Measurements from ENCODE around the gene ERN2. TPM values are rescaled to one million over a fixed set of nuclear protein-coding genes. Genes with fewer than 3 reads are reported as not detected.
"Not testable (repeated sequence)": the region's sequence is repeated elsewhere in the genome, so short reads cannot be mapped to it uniquely, and the experiment has no call there.

The ERN2 gene
- not detected for total RNA-seq

DNA sequence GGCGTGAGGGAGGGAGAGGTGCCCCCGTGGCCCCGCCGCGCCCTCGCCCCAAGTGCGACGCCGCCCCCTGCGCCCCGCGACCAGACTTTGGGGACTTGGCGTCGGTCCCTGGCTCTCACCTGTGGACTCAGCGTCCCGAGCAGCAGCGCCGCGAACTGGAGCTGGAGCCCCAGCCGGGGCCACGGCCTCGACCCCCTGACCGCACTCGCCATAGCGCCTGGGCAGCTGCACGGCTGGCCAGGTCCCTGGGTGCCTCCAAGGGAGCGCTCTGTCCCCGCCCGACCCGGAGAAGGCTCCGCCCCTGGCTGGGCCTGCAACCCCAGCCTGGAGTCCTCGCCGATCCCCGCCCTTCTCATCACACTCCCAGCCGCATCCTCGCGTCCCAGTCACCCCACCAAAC is at the start of gene ERN2:
Gene ERN2, minus strand, starts transcription at position 247 of the 400 bp plus-strand sequence. Its CDS starts 35 bp downstream, at position 212.
- intact Hi-C loops (cut with micrococcal nuclease), result no loop called here
- Mint-ChIP-seq H3K9me3 (peaks cover 15% of the 10 kb centered on the region), H3K4me3 (no peak within 1 kb of the TSS), H3K36me3 (ENCODE audit: low read depth) (no peaks in the 10 kb centered on the region), H3K27ac (no peak within 1 kb of the TSS), H3K27me3 (ENCODE audit: low read depth) (peaks cover 52% of the 10 kb centered on the region), H3K4me1 (ENCODE audit: low read depth) (no peaks in the 10 kb centered on the region)
- DNase-seq, result no peak
- CTCF ChIA-PET, result no interaction called here

- Mint-ChIP-seq H3K9me3 (no peaks in the 10 kb centered on the region), H3K36me3 (ENCODE audit: low read depth) (no peaks in the 10 kb centered on the region), H3K4me1 (ENCODE audit: low read depth) (peaks cover 4% of the 10 kb centered on the region), H3K27me3 (ENCODE audit: low read depth) (peaks cover 45% of the 10 kb centered on the region), H3K27ac (no peak overlapping the region), H3K4me3 (no peak overlapping the region)
- intact Hi-C loops (cut with micrococcal nuclease), result no loop called here
- no peak for DNase-seq
- CTCF ChIA-PET, result interaction anchor here (0.6 kb wide), 1 partner anchor 426 kb away, joined by 3 read pairs; no protein-coding TSS in a partner anchor
Observed at GRCh38 chr16:23757937-23758619, 45.1 kb upstream of the ERN2 start.

DNA sequence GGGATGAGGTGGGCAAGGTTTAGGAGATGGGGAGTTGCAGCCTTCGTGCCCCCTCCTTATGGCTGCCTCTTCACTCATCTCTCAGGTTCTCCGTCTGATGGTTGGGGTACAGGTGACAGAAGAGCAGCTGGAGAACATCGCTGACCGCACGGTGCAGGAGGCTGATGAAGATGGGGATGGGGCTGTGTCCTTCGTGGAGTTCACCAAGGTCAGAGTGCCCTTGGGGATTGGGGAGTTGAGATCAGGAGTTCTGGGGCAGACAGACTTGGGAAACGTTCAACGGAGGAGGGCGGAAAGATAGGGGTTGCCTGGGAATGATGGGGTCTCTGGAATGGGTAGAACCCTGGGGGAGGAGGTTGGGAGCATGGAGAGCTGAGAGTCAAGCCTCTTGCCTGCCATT is 44.1 kb upstream of the ERN2 start:
- intact Hi-C loops (cut with micrococcal nuclease), result no loop called here
- no peak overlapping the region for H3K27ac Mint-ChIP-seq
- H3K36me3 Mint-ChIP-seq (ENCODE audit: low read depth), result no peaks in the 10 kb centered on the region
- H3K9me3 Mint-ChIP-seq, result no peaks in the 10 kb centered on the region
- H3K4me1 Mint-ChIP-seq (ENCODE audit: low read depth), result peaks cover 4% of the 10 kb centered on the region
- H3K27me3 Mint-ChIP-seq (ENCODE audit: low read depth), result peaks cover 52% of the 10 kb centered on the region
- CTCF ChIA-PET, result interaction anchor here (0.6 kb wide), 1 partner anchor 432 kb away, joined by 3 read pairs; no protein-coding TSS in a partner anchor
- no peak for DNase-seq
- no peak overlapping the region for H3K4me3 Mint-ChIP-seq

DNA sequence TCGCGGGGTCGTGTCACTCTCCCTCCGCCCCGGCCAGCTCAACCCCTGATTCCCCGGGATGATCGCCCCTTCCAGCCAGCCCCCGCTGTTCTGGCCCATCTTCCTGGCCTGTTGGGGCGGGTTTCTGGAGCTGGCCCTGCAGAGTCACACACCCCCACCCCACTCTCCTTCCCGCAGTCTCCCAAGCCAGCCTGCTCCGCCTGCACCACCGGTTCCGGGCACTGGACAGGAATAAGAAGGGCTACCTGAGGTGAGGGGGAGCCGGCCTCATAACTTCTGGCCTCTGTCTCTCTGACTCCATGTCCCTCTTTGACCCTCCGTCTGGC is 42.4 kb upstream of the ERN2 start:
- intact Hi-C loops (cut with micrococcal nuclease), result no loop called here
- Mint-ChIP-seq H3K9me3 (no peaks in the 10 kb centered on the region), H3K27ac (no peak overlapping the region), H3K4me3 (no peak overlapping the region), H3K36me3 (ENCODE audit: low read depth) (no peaks in the 10 kb centered on the region), H3K27me3 (ENCODE audit: low read depth) (peaks cover 52% of the 10 kb centered on the region), H3K4me1 (ENCODE audit: low read depth) (peaks cover 4% of the 10 kb centered on the region)
- DNase-seq, result no peak
- CTCF ChIA-PET, result no interaction called here

DNA sequence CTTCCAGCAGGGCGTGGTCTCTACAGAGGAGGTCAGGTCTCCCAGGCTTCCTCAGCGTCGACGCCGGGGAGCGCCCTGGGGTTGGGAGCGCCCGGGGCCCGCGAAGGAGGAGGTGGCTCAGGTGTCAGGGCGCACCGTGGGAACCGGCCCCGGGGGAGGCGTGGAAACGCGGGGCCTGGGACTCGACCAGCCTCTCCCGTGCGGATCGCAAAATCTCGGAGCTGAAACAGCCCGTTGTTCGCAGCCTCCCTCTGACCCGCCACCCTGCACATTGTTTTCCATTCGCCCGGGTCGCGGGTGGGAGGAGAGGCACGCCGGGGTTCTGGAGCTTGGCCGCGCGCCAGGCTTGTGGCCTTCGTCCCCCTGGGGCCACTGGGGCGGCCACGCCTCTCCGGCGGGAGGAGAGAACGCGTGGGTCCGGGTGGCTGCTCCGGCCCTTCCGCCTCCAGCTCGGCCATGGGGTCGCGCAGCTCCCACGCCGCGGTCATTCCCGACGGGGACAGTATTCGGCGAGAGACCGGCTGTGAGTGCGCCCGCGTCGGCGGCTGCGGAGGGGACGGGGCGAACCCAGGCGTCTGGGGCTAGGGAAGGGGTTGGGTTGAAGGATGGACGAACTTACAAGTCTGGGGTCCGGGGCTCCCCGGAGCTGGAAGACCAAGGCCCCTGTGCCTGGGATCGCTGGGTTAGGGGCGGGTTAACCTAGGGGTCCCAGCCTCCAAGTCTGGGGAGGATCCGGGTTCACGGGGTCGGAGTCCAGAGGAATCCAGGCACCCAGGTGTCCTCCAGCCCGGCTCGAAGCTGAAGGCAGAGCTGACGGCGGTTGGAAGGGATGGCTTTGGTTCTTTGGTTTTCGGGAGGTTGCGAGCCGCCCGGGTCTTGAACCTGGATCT is 41.8 kb upstream of the ERN2 start, which contains the start of gene CHP2:
Gene CHP2, plus strand, starts transcription at position 433 of the 890 bp plus-strand sequence. Its CDS starts 24 bp downstream, at position 457.
- Mint-ChIP-seq H3K9me3 (no peaks in the 10 kb centered on the region), H3K4me1 (ENCODE audit: low read depth) (peaks cover 4% of the 10 kb centered on the region), H3K27me3 (ENCODE audit: low read depth) (peaks cover 52% of the 10 kb centered on the region), H3K36me3 (ENCODE audit: low read depth) (no peaks in the 10 kb centered on the region), H3K27ac (no peak within 1 kb of the TSS), H3K4me3 (no peak within 1 kb of the TSS)
- DNase-seq, result no peak
- CTCF ChIA-PET, result no interaction called here
- intact Hi-C loops (cut with micrococcal nuclease), result no loop called here

DNA sequence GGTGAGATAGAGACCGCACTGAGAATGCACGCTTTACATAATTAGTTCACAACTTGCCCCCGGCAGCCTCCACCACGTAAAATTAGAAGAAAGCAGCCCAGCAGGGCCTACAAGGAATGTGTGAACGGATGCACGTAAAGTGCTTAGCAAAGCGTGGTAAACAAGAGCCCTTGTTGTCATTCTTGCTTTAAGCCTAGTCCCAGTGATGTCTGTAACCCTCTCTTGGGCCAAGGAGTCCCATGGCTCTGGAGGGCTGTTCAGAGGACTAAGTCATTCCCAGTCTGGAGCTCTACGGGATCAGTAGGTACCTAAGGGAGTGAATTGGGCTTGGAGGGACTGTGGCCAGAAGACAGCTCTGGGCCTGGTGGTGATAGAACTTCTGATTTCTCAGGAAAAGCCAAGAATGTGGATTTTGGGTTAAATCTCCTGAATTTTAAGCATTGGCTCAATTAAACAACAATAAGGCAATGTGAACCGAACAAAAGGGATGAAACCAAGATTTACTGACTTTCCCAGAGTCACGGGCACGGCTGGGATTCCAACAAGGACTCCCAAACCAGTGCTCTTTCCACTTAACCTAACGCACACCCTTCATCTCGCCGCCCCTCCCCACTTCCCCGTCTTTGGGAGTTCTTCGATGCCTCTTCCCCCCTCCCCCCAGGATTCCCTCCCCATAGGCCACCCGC is 41.0 kb upstream of the ERN2 start:
- Mint-ChIP-seq H3K9me3 (no peaks in the 10 kb centered on the region), H3K27me3 (ENCODE audit: low read depth) (peaks cover 51% of the 10 kb centered on the region), H3K4me1 (ENCODE audit: low read depth) (peaks cover 4% of the 10 kb centered on the region), H3K27ac (no peak overlapping the region), H3K4me3 (no peak overlapping the region), H3K36me3 (ENCODE audit: low read depth) (no peaks in the 10 kb centered on the region)
- intact Hi-C loops (cut with micrococcal nuclease), result no loop called here
- CTCF ChIA-PET, result no interaction called here
- no peak for DNase-seq

- H3K4me3 Mint-ChIP-seq; intact Hi-C loops (cut with micrococcal nuclease); H3K27ac Mint-ChIP-seq; H3K9me3 Mint-ChIP-seq; H3K4me1 Mint-ChIP-seq (ENCODE audit: low read depth); H3K36me3 Mint-ChIP-seq (ENCODE audit: low read depth); DNase-seq; CTCF ChIA-PET: not testable (repeated sequence)
- H3K27me3 Mint-ChIP-seq (ENCODE audit: low read depth), result peaks cover 29% of the 10 kb centered on the region
Observed at GRCh38 chr16:23751053-23751452, 38.0 kb upstream of the ERN2 start.

DNA sequence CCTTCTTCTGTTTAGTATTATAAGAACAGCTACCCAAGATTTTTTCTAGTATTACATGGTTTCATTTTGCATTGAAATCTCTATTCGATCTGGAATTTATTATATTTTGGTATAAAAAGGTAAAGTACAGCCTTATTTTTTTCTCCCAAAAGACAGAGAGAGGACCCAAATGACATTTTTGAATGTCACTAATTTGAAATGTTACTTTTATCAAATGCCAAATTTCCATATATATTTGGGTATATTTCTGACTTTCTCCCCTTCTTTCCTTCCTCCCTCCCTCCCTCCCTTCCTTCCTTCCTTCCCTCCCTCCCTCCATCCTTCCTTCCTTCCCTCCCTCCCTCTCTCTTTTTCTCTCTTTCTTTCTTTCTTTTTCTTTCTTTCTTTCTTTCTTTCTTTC is 35.6 kb upstream of the ERN2 start:
- H3K27me3 Mint-ChIP-seq (ENCODE audit: low read depth), result peaks cover 19% of the 10 kb centered on the region
- H3K9me3 Mint-ChIP-seq, result peaks cover 3% of the 10 kb centered on the region
- H3K27ac Mint-ChIP-seq, result no peak overlapping the region
- intact Hi-C loops (cut with micrococcal nuclease), result no loop called here
- no peaks in the 10 kb centered on the region for H3K4me1 Mint-ChIP-seq (ENCODE audit: low read depth)
- CTCF ChIA-PET, result interaction anchor here (0.6 kb wide), 1 partner anchor 72 kb away, joined by 8 read pairs; no protein-coding TSS in a partner anchor
- H3K4me3 Mint-ChIP-seq, result no peak overlapping the region
- DNase-seq, result no peak
- no peaks in the 10 kb centered on the region for H3K36me3 Mint-ChIP-seq (ENCODE audit: low read depth)

DNA sequence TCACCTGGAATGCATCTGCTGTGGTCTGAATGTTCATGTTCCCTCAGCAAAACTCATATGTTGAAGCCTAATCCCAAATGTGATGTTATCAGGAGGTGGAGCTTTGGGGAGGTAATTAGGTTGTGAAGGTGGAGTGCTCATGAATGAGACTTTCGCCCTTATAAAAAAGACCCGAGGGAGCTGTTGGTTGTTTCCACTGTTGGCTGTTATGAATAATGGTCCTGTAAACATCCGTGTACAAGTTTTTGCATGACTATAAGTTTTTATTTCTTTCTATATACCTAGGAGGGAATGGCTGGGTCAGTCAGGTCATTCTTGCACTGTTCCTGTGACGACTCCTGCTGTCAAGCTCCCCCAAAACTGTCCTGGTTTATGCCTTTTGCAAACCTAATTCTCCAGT is 32.2 kb upstream of the ERN2 start:
- H3K4me3 Mint-ChIP-seq, result no peak overlapping the region
- H3K9me3 Mint-ChIP-seq, result peaks cover 3% of the 10 kb centered on the region
- CTCF ChIA-PET, result no interaction called here
- no peak for DNase-seq
- intact Hi-C loops (cut with micrococcal nuclease), result no loop called here
- H3K27ac Mint-ChIP-seq, result no peak overlapping the region
- H3K36me3 Mint-ChIP-seq (ENCODE audit: low read depth), result no peaks in the 10 kb centered on the region
- no peaks in the 10 kb centered on the region for H3K4me1 Mint-ChIP-seq (ENCODE audit: low read depth)
- H3K27me3 Mint-ChIP-seq (ENCODE audit: low read depth), result peaks cover 15% of the 10 kb centered on the region

GRCh38 chr16:23742766-23743165 is 29.7 kb upstream of the ERN2 start:
- Mint-ChIP-seq H3K27ac (no peak overlapping the region), H3K9me3 (peaks cover 3% of the 10 kb centered on the region), H3K4me3 (no peak overlapping the region), H3K27me3 (ENCODE audit: low read depth) (peaks cover 15% of the 10 kb centered on the region), H3K36me3 (ENCODE audit: low read depth) (no peaks in the 10 kb centered on the region), H3K4me1 (ENCODE audit: low read depth) (no peaks in the 10 kb centered on the region)
- CTCF ChIA-PET, result interaction anchor here (0.5 to 1.3 kb wide), 2 partner anchors 11 to 64 kb away, joined by 3 to 4 read pairs; no protein-coding TSS in a partner anchor
- intact Hi-C loops (cut with micrococcal nuclease), result no loop called here
- DNase-seq, result no peak

DNA sequence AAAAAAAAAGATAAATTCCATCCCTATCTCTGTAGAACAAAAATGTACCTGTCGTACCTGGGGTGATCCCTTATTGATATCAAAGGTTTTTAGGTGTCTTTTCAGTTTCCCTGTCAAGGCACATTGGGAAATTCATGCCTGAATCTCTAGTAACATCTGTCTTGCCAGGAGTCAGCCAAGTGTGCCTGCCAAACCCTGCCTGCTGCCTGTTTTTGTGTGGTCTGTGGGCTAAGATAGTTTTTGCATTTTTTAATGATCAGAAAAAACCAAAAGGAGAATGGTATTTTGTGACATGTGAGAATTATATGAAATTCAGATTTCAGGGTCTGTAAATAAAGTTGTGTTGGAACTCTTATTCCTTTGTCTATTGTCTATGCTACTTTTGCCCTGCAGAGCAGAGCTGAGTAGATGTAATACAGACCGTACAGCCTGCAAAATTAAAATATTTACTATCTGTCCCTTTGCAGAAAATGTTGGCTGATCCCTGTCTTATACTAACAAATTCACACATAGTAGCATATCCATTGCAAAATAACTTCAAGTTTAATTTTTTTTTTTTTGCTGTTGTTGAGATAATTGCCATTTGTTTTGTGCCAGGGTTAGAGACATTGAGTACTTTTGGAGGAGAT is 28.8 kb upstream of the ERN2 start:
- Mint-ChIP-seq H3K4me3 (no peak overlapping the region), H3K9me3 (peaks cover 3% of the 10 kb centered on the region), H3K27ac (no peak overlapping the region), H3K36me3 (ENCODE audit: low read depth) (no peaks in the 10 kb centered on the region), H3K27me3 (ENCODE audit: low read depth) (peaks cover 12% of the 10 kb centered on the region), H3K4me1 (ENCODE audit: low read depth) (no peaks in the 10 kb centered on the region)
- intact Hi-C loops (cut with micrococcal nuclease), result no loop called here
- CTCF ChIA-PET, result interaction anchor here (1.3 kb wide), 1 partner anchor 10 kb away, joined by 3 read pairs; no protein-coding TSS in a partner anchor
- DNase-seq, result no peak

DNA sequence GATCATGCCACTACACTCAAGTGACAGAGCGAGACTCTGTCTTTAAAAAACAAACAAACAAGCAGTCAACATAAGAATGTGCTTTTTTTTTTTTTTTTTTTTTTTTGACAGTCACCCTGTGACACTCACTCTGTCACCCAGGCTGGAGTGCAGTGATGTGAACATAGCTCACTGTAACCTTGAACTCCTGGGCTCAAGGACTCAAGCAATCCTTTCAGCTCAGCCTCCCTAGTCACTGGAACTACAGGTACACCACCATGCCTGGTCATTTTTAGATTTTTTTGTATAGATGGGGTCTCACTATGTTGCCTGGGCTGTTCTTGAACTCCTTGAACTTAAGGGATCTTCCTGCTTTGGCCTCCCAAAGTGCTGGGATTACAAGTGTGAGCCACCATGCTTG is 26.5 kb upstream of the ERN2 start:
- intact Hi-C loops (cut with micrococcal nuclease), result loop anchor here (5.0 kb wide), 2 partner anchors 63 to 513 kb away; no protein-coding TSS in a partner anchor
- H3K4me3 Mint-ChIP-seq, result no peak overlapping the region
- peaks cover 6% of the 10 kb centered on the region for H3K27me3 Mint-ChIP-seq (ENCODE audit: low read depth)
- H3K27ac Mint-ChIP-seq, result no peak overlapping the region
- H3K36me3 Mint-ChIP-seq (ENCODE audit: low read depth), result no peaks in the 10 kb centered on the region
- CTCF ChIA-PET, result no interaction called here
- H3K9me3 Mint-ChIP-seq, result no peaks in the 10 kb centered on the region
- peaks cover 3% of the 10 kb centered on the region for H3K4me1 Mint-ChIP-seq (ENCODE audit: low read depth)
- no peak for DNase-seq
